GM18505 (cell line): Measurements from ENCODE around the gene OTUD5.

Experiments used
- ATAC-seq: cut with Tn5 transposase; IDR thresholded peaks from one replicate; pipeline ENCODE4 v1.9.1; 2021; ENCODE audit not compliant: unreplicated experiment
- POLR2A ChIP-seq: IDR thresholded peaks from 4 replicates; pipeline ENCODE4 v1.6.1; 2011; ENCODE audit warnings: borderline replicate concordance; ENCODE audit not compliant: insufficient read depth, insufficient read length; ENCODE audit errors: extremely low read depth

Gene OTUD5

GRCh38 chrX:48939524-48940228 is 17.7 kb downstream of the OTUD5 start:
- ATAC-seq, result no peak
- peak; percentile 24 for TF ChIP-seq POLR2A

- peak; percentile 46 for ATAC-seq
- TF ChIP-seq POLR2A, result no peak
Observed at GRCh38 chrX:48938721-48939425, 18.5 kb downstream of the OTUD5 start.

- ATAC-seq, result peak; percentile 64
- TF ChIP-seq POLR2A, result peak; percentile 36
Observed at GRCh38 chrX:48937054-48937907, 20.1 kb downstream of the OTUD5 start.

GRCh38 chrX:48936429-48937053 is 20.9 kb downstream of the OTUD5 start:
- TF ChIP-seq POLR2A, result no peak
- ATAC-seq, result peak; percentile 0

DNA sequence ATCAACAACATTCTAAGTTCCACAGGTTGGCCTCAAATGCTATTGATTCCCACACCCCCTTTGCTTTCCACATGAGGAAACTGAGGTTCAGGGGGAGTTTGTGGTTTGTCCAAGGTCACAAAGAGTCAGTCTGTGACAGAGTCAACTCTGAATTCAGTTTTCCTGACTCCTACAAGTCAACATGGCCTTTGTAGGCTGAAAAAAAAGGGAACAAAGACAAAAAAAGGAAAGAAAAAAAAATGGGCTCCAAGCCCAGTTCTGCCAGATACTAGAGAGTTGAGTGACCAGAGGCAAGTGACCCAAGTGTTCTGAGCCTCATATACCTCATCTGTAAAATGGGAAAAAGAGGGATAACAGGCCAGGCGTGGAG is 22.1 kb downstream of the OTUD5 start:
- no peak for TF ChIP-seq POLR2A
- no peak for ATAC-seq

- no peak for TF ChIP-seq POLR2A
- no peak for ATAC-seq
Observed at GRCh38 chrX:48934581-48935300, 22.7 kb downstream of the OTUD5 start.

- no peak for TF ChIP-seq POLR2A
- ATAC-seq, result no peak
Observed at GRCh38 chrX:48933757-48934156, 23.6 kb downstream of the OTUD5 start.

- TF ChIP-seq POLR2A, result no peak
- ATAC-seq, result no peak
Observed at GRCh38 chrX:48927736-48928382, 29.5 kb downstream of the OTUD5 start.

DNA sequence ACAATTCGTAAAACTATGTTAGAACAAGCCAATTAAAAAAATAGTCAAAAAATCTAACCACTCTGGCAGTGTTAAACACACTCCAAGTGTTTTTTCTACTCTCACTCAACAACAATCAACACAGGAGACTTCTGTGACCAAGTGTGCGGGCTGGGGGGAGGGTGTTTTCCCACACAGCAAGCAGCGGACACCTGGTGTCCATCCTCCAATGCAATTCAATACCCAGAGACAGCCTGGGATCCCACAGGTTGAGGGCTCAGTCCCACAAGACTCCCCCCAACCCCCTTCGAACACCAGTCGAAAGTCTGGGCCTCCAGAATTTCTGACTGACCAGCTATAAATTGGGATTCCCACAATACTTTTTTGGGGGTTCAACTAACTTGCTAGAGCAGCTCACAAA is 30.3 kb downstream of the OTUD5 start:
- no peak for TF ChIP-seq POLR2A
- ATAC-seq, result no peak

- TF ChIP-seq POLR2A, result no peak
- no peak for ATAC-seq
Observed at GRCh38 chrX:48924270-48924669, 33.1 kb downstream of the OTUD5 start.

DNA sequence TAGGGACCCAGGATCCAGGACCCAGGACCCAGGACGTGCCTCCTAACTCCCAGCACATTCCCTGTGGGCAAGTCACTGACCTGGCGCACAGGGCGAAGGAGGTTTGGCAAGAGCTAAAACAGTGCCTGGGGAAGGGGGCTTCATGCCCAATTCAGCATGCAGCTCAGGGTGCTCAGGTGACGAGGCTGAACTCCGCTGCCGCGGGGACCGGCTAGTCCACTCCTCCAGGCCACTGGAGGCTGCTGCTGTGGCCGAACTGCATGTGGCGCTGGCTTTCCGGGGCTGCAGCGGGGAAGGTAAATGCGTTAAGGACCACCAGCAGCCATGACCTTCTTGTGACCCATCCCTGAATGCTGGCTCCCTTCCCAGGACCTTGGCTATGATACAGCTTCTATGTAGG is 33.6 kb downstream of the OTUD5 start:
- ATAC-seq, result no peak
- no peak for TF ChIP-seq POLR2A

GRCh38 chrX:48920718-48921104 is 36.7 kb downstream of the OTUD5 start:
- no peak for TF ChIP-seq POLR2A
- no peak for ATAC-seq
